ENCODE measurements around the gene RTRAF. TPM values are rescaled to one million over a fixed set of nuclear protein-coding genes. Genes with fewer than 3 reads are reported as not detected.

RTRAF gene
- total RNA-seq, 1 experiment from 2014 or later, result 184 TPM

DNA sequence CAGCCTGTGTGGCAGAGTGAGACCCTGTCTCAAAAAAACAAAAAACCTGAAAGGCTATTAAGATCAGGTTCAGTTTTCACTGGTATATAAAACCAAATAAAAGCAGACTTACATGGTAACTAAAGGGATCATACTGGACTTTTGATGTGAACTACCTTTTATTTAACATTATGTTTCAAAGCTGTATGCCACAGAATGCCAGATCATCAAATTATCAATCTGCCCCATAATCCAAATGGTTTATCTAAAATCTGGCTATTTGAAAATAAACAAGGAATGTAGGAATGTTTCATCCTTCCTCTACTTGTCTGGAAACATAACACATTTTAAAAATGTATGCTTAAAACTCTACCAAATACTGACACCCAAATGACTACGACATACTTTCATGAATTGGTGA, 65.3 kb downstream of the RTRAF start:
- Histone ChIP-seq H3K9me3 (ENCODE audit: insufficient read depth, low read depth) (no peaks in the 10 kb centered on the region), H3F3A (ENCODE audit: insufficient read depth, low read depth) (no peaks in the 10 kb centered on the region), H3K4me1 (replicated peaks; ENCODE audit: insufficient read depth) (no peaks in the 10 kb centered on the region), H3K4me2 (no peak overlapping the region), H3K79me2 (ENCODE audit: low read depth) (no peaks in the 10 kb centered on the region), H4K20me1 (ENCODE audit: insufficient read depth) (no peaks in the 10 kb centered on the region), H3K27ac (no peak overlapping the region), H2AFZ (no peak overlapping the region), H3K27me3 (ENCODE audit: insufficient read depth, low read depth) (no peaks in the 10 kb centered on the region), H3K9me2 (ENCODE audit: insufficient read depth) (no peaks in the 10 kb centered on the region; the same call in 1 of the 2 replicates), H3K36me3 (ENCODE audit: low read depth) (no peaks in the 10 kb centered on the region), H3K4me3 (no peak overlapping the region)
- ChIA-PET POLR2A (ENCODE audit: unreplicated experiment) (no interaction called here), CTCF (no interaction called here)
- BruUV-seq (replicated peaks), result no TSS peak
- TF ChIP-seq, protein P1, sequence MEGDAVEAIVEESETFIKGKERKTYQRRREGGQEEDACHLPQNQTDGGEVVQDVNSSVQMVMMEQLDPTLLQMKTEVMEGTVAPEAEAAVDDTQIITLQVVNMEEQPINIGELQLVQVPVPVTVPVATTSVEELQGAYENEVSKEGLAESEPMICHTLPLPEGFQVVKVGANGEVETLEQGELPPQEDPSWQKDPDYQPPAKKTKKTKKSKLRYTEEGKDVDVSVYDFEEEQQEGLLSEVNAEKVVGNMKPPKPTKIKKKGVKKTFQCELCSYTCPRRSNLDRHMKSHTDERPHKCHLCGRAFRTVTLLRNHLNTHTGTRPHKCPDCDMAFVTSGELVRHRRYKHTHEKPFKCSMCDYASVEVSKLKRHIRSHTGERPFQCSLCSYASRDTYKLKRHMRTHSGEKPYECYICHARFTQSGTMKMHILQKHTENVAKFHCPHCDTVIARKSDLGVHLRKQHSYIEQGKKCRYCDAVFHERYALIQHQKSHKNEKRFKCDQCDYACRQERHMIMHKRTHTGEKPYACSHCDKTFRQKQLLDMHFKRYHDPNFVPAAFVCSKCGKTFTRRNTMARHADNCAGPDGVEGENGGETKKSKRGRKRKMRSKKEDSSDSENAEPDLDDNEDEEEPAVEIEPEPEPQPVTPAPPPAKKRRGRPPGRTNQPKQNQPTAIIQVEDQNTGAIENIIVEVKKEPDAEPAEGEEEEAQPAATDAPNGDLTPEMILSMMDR (conservative IDR thresholded peaks at IDR 0.05), result no peak
- TF ChIP-seq EZH2 (IDR thresholded peaks at IDR 0.05; ENCODE audit: low read depth), result no peak
- intact Hi-C loops (cut with micrococcal nuclease; ENCODE audit: unreplicated experiment), result no loop called here
- no peak for DNase-seq

DNA sequence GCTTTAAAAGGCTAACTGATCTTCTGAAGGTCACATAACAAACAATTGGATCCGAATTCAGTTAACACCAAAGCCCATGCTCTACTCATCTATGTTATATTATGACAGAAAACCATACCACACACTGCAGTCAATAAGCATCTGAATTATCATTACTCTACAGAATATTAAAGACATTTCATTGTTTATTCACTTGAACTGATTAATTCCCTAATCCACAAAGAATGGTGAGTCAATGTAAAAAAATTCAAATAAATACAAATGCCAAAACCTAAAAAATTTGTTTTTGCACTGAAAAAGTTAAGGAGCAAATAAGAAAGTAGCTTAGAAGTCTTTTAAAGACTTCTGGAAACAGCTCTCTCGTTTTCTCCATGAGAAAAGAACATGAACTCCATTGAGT, 65.8 kb downstream of the RTRAF start:
- H3K9me3 ChIP-seq (ENCODE audit: insufficient read depth, low read depth), result no peaks in the 10 kb centered on the region
- no peaks in the 10 kb centered on the region for H3K27me3 ChIP-seq (ENCODE audit: insufficient read depth, low read depth)
- H3K9me2 ChIP-seq (ENCODE audit: insufficient read depth), result no peaks in the 10 kb centered on the region; the same call in 1 of the 2 replicates
- H3K27ac ChIP-seq, result no peak overlapping the region
- H3K36me3 ChIP-seq (ENCODE audit: low read depth), result no peaks in the 10 kb centered on the region
- intact Hi-C loops (cut with micrococcal nuclease; ENCODE audit: unreplicated experiment), result no loop called here
- POLR2A ChIA-PET (ENCODE audit: unreplicated experiment), result no interaction called here
- TF ChIP-seq, protein P1 (conservative IDR thresholded peaks at IDR 0.05), result no peak
- no peak for TF ChIP-seq EZH2 (IDR thresholded peaks at IDR 0.05; ENCODE audit: low read depth)
- no TSS peak for BruUV-seq (replicated peaks)
- H3K4me3 ChIP-seq, result no peak overlapping the region
- no peak for DNase-seq
- H4K20me1 ChIP-seq (ENCODE audit: insufficient read depth), result no peaks in the 10 kb centered on the region
- no peaks in the 10 kb centered on the region for H3F3A ChIP-seq (ENCODE audit: insufficient read depth, low read depth)
- no peak overlapping the region for H2AFZ ChIP-seq
- CTCF ChIA-PET, result no interaction called here
- no peaks in the 10 kb centered on the region for H3K79me2 ChIP-seq (ENCODE audit: low read depth)
- no peak overlapping the region for H3K4me2 ChIP-seq
- H3K4me1 ChIP-seq (replicated peaks; ENCODE audit: insufficient read depth), result no peaks in the 10 kb centered on the region

DNA sequence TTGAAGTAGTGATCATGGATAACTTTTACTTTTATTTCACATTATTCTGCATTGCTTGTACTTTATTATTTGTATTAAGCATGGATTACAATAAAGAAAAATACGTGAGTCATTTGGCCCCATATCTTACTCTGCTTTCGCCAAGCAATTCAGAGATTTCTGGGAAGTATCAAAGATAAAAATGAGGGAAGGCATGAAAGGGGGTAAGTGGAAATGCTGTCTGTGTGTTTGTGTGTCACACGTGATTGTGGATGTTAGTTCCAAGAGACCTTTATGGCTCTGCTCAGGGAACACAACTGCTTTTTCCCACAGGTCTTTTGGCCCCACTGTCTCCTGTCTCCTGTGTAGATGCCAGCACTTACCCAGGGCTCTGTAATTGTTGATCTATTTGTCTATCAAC, 69.0 kb downstream of the RTRAF start:
- intact Hi-C loops (cut with micrococcal nuclease; ENCODE audit: unreplicated experiment), result no loop called here
- CTCF ChIA-PET, result interaction anchor here (1.0 kb wide), 1 partner anchor 11 kb away, joined by 4 read pairs; no protein-coding TSS in a partner anchor
- Histone ChIP-seq H3K79me2 (ENCODE audit: low read depth) (no peaks in the 10 kb centered on the region), H3K9me3 (ENCODE audit: insufficient read depth, low read depth) (no peaks in the 10 kb centered on the region), H3K4me3 (no peak overlapping the region), H2AFZ (no peak overlapping the region), H3F3A (ENCODE audit: insufficient read depth, low read depth) (no peaks in the 10 kb centered on the region), H3K27me3 (ENCODE audit: insufficient read depth, low read depth) (no peaks in the 10 kb centered on the region), H4K20me1 (ENCODE audit: insufficient read depth) (no peaks in the 10 kb centered on the region), H3K4me2 (no peak overlapping the region), H3K9me2 (ENCODE audit: insufficient read depth) (no peaks in the 10 kb centered on the region; the same call in 1 of the 2 replicates), H3K27ac (no peak overlapping the region), H3K36me3 (ENCODE audit: low read depth) (no peaks in the 10 kb centered on the region), H3K4me1 (replicated peaks; ENCODE audit: insufficient read depth) (no peaks in the 10 kb centered on the region)
- BruUV-seq (replicated peaks), result no TSS peak
- POLR2A ChIA-PET (ENCODE audit: unreplicated experiment), result interaction anchor here (0.9 kb wide), 1 partner anchor 890 kb away, joined by 3 read pairs; no protein-coding TSS in a partner anchor
- TF ChIP-seq, protein P1 (conservative IDR thresholded peaks at IDR 0.05), result no peak
- no peak for TF ChIP-seq EZH2 (IDR thresholded peaks at IDR 0.05; ENCODE audit: low read depth)
- DNase-seq, result no peak

Measured in PC-9 (cell line).